Activated T-cell treated with anti-CD3 and anti-CD28 coated beads, Interleukin-2, amount 50 U/mL, for 4 hours (primary cell): ENCODE results near the gene DNER. TPM values are rescaled to one million over a fixed set of nuclear protein-coding genes. Genes with fewer than 3 reads are reported as not detected.

Source experiments
- ATAC-seq, 2 donors: fragments of 200-7000 bp; cut with Tn5 transposase; one replicate each; pipeline ENCODE4 v1.10.0; 2021
- DNase-seq: peaks from one replicate; pipeline ENCODE4 v3.0.0-alpha.2; 2020
- H3K27me3 Mint-ChIP-seq: one replicate; pipeline ENCODE4 v1.8.0; 2021; ENCODE audit warnings: low read depth, mixed read lengths
- H3K36me3 Mint-ChIP-seq: one replicate; pipeline ENCODE4 v1.8.0; 2022; ENCODE audit warnings: mixed read lengths; ENCODE audit not compliant: insufficient read depth
- H3K4me1 Mint-ChIP-seq: one replicate; pipeline ENCODE4 v1.8.0; 2021; ENCODE audit warnings: low read depth, mixed read lengths
- H3K4me3 Mint-ChIP-seq: one replicate; pipeline ENCODE4 v1.8.0; 2021; ENCODE audit warnings: mild to moderate bottlenecking, moderate library complexity, mixed read lengths
- H3K9me3 Mint-ChIP-seq: one replicate; pipeline ENCODE4 v1.8.0; 2021; ENCODE audit warnings: mixed read lengths
- total RNA-seq, 3 donors: library from RNA; stranded (reverse); gene quantifications; one replicate each; pipeline ENCODE4 v1.2.1, GENCODE V29; 2021

Gene DNER
- total RNA-seq, 3 donors from 2014 or later: not detected

DNA sequence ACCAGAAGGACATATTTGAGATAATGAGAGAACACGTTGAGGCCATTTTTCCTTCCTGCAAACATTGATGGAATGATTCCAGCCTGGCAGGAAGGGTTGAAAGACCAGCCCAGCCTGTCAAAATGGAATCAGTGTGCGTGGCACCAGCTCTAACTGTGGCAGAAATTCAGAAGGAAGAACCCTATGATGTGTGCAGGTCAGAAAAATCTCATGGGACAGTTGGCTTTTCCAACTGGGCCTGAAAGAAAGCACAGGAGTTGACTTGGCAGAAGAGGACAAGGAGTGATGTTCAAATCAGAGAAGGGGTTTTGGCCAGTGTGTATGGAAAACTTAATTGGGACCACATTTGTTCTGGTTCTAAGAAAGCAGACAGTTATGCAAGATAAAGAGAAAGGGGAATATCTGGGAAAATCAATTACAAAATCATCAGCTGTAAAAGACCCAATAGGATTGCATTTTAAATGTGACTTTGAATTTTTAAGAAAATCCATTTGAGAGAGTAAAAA is 250.5 kb downstream of the DNER start:
- ATAC-seq (no peak), DNase-seq (no peak)
- peaks cover 2% of the 10 kb centered on the region for H3K27me3 Mint-ChIP-seq
- H3K4me3 Mint-ChIP-seq: no peak overlapping the region
- H3K9me3 Mint-ChIP-seq: peaks cover 7% of the 10 kb centered on the region
- H3K36me3 Mint-ChIP-seq: no peaks in the 10 kb centered on the region
- no peaks in the 10 kb centered on the region for H3K4me1 Mint-ChIP-seq

DNA sequence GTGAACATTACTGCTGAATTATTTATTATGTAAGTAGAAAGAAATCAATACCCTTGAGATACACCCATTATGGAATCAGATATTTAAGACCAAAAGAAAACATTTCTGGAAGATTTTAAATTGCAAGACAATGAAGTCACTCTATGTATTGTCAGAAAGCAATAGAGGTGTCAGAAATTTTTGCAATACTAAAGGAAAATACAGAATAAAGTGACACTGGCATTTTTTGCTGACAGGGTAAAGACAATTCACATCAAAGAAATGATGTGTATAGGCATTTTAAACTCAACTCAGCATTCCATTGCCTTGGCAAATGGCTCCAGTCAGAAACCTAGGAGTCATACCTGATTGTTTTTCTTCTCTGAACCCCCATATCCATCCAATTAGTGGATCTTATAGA is 252.2 kb downstream of the DNER start:
- Mint-ChIP-seq H3K9me3 (peaks cover 7% of the 10 kb centered on the region), H3K4me1 (no peaks in the 10 kb centered on the region), H3K36me3 (no peaks in the 10 kb centered on the region), H3K4me3 (no peak overlapping the region), H3K27me3 (peaks cover 2% of the 10 kb centered on the region)
- no peak for ATAC-seq
- no peak for DNase-seq

DNA sequence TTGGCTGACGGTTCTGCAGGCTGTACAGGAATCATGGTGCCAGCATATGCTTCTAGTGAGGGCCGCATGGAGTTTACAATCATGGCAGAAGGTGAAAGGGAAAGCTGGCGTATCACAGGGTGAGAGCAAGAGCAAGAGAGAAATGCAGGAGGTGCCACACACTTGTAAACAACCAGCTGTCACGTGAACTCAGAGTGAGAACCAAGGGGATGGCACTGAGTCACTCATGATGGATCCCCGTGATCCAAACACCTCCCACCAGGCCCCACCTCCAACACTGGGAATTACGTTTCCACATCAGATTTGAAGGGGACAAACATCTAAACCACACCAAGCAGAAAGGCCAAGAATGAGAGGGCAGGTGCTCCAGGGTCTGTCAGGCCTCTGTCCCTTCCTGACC is 258.3 kb downstream of the DNER start:
- Mint-ChIP-seq H3K27me3 (peaks cover 7% of the 10 kb centered on the region), H3K4me3 (no peak overlapping the region), H3K9me3 (no peaks in the 10 kb centered on the region), H3K36me3 (no peaks in the 10 kb centered on the region), H3K4me1 (no peaks in the 10 kb centered on the region)
- no peak for ATAC-seq
- DNase-seq: no peak

DNA sequence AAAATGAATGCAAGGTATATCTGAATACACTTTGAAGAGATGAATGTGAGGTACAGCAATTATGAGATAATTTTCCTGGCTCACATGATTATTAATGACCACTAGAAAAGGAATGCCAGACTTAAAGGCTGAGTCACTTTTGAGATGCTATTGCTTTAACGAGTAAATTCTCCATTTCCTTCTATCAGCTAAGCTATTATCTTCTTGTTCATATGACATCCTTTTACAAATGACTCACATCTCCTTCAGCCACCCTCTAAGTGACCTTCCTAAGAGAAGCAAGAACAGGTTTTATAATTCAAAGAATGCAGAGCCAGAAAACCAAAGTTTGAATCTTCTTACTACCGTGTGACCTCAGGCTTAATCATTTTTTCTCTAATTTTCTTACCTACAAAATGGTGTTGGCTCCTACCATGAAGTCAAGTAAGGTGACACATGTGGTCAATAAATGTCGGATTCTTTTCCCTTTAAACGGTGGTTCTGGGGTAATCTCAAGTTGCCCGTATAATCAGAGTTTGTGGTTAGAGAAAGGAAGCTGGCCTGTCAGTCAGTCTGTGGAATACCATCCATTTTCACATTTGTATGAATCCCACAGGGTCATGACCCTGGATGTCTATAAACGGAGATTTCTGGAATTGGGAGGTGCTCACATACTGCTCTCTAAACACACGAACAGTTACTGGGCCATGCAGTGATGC is 259.3 kb downstream of the DNER start:
- Mint-ChIP-seq H3K27me3 (peaks cover 7% of the 10 kb centered on the region), H3K4me1 (no peaks in the 10 kb centered on the region), H3K36me3 (no peaks in the 10 kb centered on the region), H3K9me3 (no peaks in the 10 kb centered on the region), H3K4me3 (no peak overlapping the region)
- DNase-seq: no peak
- ATAC-seq: no peak

DNA sequence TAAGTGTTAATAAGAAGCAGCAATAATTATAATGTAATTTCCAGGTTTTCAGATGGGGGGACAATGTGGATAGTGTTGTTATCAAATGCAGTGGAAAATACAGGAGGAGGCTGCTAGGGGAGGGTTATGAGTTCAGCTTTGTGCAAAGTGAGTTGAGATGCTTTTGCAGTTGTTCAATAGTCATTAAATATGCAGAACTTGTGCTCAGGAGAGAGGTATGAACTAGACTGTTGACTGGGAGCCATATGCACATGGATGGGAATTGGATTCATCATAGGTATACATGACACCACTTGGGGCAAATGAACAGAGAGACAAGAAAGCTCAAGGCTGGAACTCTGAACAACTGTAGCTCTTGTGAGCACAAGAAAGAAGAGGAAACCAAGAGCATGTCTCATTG is 261.1 kb downstream of the DNER start:
- H3K9me3 Mint-ChIP-seq: no peaks in the 10 kb centered on the region
- H3K4me1 Mint-ChIP-seq: no peaks in the 10 kb centered on the region
- ATAC-seq: no peak
- H3K4me3 Mint-ChIP-seq: no peak overlapping the region
- peaks cover 7% of the 10 kb centered on the region for H3K27me3 Mint-ChIP-seq
- no peak for DNase-seq
- no peaks in the 10 kb centered on the region for H3K36me3 Mint-ChIP-seq

DNA sequence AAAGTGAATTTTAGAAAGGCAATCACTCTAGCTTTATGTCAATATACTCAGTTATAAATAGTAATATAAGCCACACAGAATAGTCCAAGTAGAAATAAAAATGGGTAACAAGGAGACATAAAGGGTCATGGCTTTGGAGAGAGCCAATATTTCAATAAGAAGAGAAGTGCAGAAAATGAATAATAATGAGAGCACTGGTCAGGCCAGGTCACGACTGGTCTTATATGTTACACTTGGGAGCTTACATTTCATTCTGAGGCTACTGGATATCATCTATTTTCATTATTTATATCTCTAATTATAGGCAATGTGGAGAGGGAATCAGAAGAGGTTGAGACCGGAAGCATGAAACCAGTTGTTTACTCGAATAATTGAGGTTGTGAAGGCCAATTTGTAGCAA is 262.5 kb downstream of the DNER start:
- Mint-ChIP-seq H3K4me3 (no peak overlapping the region), H3K36me3 (no peaks in the 10 kb centered on the region), H3K4me1 (no peaks in the 10 kb centered on the region), H3K9me3 (no peaks in the 10 kb centered on the region), H3K27me3 (peaks cover 7% of the 10 kb centered on the region)
- ATAC-seq: no peak
- no peak for DNase-seq

DNA sequence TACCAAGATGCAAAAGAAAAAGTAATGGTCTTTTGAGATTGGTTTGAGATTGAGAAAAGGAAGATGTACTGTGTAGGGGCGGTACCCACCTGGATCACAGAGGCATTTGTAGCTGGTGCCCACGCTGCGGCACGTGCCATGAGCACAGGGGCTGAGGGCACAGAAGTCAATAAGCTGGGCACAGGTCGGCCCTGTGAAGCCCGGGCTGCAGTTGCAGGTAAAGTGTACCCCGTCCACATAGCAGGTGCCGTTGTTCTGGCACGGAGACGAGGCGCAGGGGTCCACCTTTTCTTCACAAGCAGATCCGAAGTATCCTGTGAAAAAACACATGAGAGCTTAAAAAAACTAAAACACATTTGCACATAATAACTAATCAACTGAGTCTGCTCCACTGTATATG is 267.1 kb downstream of the DNER start:
- ATAC-seq (no peak), DNase-seq (no peak)
- Mint-ChIP-seq H3K9me3 (no peaks in the 10 kb centered on the region), H3K27me3 (no peaks in the 10 kb centered on the region), H3K4me1 (no peaks in the 10 kb centered on the region), H3K36me3 (no peaks in the 10 kb centered on the region), H3K4me3 (no peak overlapping the region)

DNA sequence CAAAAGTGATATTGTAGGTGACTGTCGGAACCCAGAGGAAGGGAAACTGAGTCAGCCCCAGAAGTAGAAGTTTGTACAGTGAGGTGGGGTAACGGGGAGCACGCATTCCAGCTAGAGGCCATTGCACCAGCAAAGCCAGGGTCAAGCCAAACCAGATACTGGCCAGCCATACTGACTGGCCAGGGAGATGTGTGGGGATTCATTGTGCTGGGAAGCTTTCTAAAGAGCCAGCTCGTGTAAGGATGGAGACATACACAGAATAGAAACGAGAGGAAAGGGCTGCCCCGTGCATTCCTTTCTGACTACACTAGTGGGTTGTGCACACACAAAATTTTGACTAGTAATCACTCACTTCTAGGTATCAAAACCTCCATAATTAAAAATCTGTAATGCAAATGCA is 268.0 kb downstream of the DNER start:
- Mint-ChIP-seq H3K4me3 (no peak overlapping the region), H3K4me1 (no peaks in the 10 kb centered on the region), H3K9me3 (no peaks in the 10 kb centered on the region), H3K36me3 (no peaks in the 10 kb centered on the region), H3K27me3 (no peaks in the 10 kb centered on the region)
- ATAC-seq (no peak), DNase-seq (no peak)

DNA sequence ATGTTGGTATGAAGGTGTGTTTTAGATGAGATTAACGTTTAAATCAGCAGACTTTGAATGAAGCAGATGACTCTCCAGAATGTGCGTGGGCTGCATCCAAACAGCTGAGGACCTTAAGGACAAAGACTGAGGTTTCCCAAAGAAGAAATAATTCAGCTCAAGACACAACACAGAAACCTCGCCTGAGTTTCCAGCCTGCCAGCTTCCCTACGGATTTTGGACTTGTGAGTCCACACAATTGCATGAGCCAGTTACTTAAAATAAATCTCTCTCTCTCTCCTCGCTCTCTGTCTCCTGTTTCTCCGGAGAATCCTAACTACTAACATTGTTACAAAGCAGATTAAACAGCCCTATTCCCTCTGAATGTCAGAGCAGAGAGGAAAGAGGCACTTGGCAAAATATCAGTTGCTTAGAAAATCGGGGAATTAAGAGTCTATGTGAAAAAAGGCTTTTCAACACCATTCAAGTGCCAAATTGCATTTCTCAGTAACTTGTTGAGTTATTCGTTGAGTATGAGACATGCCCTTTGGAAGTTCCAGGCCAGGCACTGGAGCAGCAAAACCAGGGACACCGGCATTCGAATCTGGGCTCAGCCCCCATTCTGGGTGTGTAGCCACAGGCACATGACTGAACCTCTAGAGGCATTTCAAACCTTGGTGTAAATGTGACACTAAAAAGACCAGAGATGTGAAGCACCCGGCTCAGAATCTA is 268.7 kb downstream of the DNER start:
- ATAC-seq (no peak), DNase-seq (no peak)
- H3K9me3 Mint-ChIP-seq: no peaks in the 10 kb centered on the region
- no peak overlapping the region for H3K4me3 Mint-ChIP-seq
- H3K4me1 Mint-ChIP-seq: no peaks in the 10 kb centered on the region
- H3K36me3 Mint-ChIP-seq: no peaks in the 10 kb centered on the region
- no peaks in the 10 kb centered on the region for H3K27me3 Mint-ChIP-seq

DNA sequence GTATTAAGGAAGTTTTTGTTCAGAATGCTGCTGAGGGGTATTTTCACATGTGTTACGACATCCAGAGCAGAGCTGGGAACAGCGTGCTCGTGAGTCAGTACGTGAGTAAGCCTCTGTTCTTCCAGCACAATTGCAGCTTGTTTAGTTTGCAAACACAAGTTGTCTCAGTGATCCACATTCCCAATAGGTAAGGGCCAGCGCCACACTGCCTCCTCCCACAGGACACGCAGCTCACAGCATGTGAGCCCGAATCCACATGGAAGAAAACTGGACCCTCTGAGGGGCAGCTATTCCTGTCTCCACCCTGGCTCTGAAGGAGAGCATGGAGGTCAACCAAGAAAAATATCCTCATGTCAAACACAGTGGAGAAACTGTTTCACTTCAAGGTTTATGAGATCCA is 269.3 kb downstream of the DNER start:
- H3K4me3 Mint-ChIP-seq: no peak overlapping the region
- no peaks in the 10 kb centered on the region for H3K36me3 Mint-ChIP-seq
- DNase-seq (no peak), ATAC-seq (no peak)
- H3K9me3 Mint-ChIP-seq: no peaks in the 10 kb centered on the region
- H3K4me1 Mint-ChIP-seq: no peaks in the 10 kb centered on the region
- H3K27me3 Mint-ChIP-seq: no peaks in the 10 kb centered on the region

DNA sequence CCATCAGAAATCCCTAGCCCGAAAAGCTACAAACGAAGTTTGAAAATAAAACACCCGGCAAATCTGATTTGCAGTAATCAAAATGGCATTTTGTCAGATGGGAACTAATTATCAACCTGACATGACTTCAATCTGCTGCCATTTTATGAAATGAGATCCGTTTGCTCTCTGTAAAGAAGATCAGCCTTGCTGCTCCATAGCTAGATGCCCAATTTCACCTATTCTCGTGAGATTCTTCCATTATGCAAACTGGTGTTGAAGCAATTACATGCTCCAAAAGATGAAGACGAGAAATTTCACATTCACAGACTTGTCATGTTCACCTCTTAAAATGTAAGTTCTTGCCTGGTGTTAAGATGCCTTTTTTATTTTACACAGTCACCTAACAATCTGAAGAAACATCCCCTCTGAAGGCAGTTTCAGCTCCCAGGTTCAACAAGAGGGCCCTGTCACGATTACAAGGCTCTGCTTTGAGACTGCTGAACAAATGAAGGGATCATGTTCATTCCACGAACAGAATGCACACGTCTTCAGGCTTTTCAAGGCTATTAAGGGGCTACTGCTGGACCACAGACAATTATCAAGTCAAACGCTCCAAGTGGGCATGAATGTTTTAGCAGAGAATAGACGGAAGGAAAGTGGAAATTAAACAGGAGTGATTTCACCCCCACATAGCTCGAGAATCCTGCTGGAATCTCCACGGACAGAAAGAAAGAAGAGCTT is 270.6 kb downstream of the DNER start:
- no peaks in the 10 kb centered on the region for H3K9me3 Mint-ChIP-seq
- H3K4me1 Mint-ChIP-seq: no peaks in the 10 kb centered on the region
- ATAC-seq (no peak), DNase-seq (no peak)
- H3K36me3 Mint-ChIP-seq: no peaks in the 10 kb centered on the region
- no peak overlapping the region for H3K4me3 Mint-ChIP-seq
- no peaks in the 10 kb centered on the region for H3K27me3 Mint-ChIP-seq

DNA sequence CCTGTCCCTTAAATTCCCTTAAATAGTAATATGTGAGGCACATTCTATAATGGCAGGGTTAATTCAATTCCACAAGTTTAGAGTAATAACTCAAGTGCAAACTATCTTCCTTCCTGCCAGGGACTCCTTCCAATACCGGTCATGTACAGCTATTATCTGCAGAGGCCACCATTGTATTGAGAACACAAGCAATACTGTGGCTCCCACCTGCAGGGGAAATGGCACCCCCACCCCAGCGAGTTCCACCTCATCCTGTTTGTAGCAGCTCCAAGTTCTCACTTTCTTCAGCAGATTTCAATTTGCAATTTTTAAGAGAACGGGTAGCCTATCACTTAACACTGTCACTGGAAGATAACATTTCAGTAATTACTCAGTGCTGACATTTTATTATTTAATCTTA is 271.2 kb downstream of the DNER start:
- no peak for DNase-seq
- H3K36me3 Mint-ChIP-seq: no peaks in the 10 kb centered on the region
- no peak overlapping the region for H3K4me3 Mint-ChIP-seq
- H3K27me3 Mint-ChIP-seq: no peaks in the 10 kb centered on the region
- no peaks in the 10 kb centered on the region for H3K9me3 Mint-ChIP-seq
- H3K4me1 Mint-ChIP-seq: no peaks in the 10 kb centered on the region
- ATAC-seq: no peak

DNA sequence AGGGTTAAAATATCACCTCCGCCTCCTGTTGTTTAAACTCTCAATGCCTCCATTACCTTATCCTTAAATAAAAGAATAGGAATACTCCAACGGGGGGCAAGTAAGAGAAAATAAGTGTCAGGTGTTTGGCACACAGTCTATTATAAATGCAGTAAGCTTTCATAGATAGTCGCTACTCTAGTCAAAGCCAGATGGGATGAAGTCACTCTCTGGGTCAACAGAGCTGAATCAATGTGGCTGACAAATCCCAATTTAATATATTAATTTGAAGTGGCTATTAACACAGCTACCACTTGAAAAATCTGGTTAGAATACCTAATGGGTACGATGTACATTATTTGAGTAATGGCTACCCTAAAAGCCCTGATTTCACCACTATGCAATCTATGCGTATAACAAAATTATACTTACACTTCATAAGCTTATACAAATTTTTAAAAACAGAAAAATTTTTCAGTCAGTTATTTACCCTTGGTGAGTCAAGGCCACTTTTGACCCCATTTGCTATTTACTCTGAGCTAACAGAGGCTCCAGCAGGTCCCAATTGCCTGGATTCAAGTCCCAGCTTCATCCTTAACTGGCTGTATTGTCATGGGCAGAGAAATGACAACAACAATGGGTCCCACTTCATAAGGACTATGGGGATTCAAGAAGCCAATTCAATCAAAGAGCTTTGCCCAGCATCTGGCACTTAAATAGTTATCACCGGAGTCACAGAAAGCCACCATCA is 275.8 kb downstream of the DNER start:
- ATAC-seq: no peak
- H3K9me3 Mint-ChIP-seq: no peaks in the 10 kb centered on the region
- DNase-seq: no peak
- H3K36me3 Mint-ChIP-seq: no peaks in the 10 kb centered on the region
- no peaks in the 10 kb centered on the region for H3K4me1 Mint-ChIP-seq
- H3K4me3 Mint-ChIP-seq: no peak overlapping the region
- no peaks in the 10 kb centered on the region for H3K27me3 Mint-ChIP-seq

DNA sequence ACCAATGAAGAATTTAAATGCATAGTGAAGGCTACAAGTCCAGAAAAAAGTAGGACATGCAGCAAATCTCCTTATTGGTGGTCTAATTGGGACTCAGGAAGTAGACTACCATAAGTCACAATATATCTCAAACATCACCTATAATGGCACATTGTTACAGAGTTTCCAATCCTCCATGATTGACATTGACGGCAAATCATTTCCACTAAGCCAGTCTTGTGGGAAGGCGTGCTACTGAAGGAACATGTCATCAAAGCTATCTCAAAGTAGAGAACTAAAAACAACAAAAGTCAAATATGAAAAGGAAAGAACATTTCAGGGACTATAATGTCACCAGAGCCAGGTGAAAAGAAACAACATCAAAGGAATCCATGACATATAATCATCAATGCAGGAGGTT is 276.9 kb downstream of the DNER start:
- Mint-ChIP-seq H3K4me3 (no peak overlapping the region), H3K4me1 (no peaks in the 10 kb centered on the region), H3K27me3 (no peaks in the 10 kb centered on the region), H3K36me3 (no peaks in the 10 kb centered on the region), H3K9me3 (no peaks in the 10 kb centered on the region)
- DNase-seq: no peak
- no peak for ATAC-seq
